NCI-H446 (cell line): ENCODE measurements around the gene SYT1.
"Not testable (repeated sequence)": the region's sequence is repeated elsewhere in the genome, so short reads cannot be mapped to it uniquely, and the experiment has no call there.

Experiments
- DNase-seq, 2 experiments: peaks; one replicate each; lab custom pipeline; 2025; lab: John Stamatoyannopoulos, UW

SYT1 gene

DNA sequence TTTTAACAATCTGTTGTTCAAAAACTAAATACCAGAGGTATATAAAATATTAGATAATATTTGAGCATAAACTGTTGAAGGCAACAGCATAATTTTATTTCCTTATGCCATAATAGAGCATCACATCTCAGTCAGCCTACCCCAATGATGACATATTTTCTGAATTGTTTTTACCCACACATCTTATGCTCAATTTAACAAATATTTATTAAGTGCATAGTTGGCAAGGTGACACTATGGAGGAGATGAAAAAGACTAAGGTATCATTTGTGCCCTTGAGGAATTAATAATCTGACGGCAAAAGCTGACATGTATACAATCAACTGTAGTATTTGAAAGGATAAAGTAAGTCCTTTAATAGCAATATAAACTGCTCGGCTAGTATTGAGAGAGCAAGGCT lies 102.4 kb downstream of the SYT1 start:
- DNase-seq: no peak

GRCh38 chr12:78968226-78968625 lies 103.7 kb downstream of the SYT1 start:
- no peak for DNase-seq

- DNase-seq: no peak
Observed at GRCh38 chr12:78970041-78970440, 105.5 kb downstream of the SYT1 start.

- DNase-seq: no peak
Observed at GRCh38 chr12:78977304-78977867, 112.8 kb downstream of the SYT1 start.

DNA sequence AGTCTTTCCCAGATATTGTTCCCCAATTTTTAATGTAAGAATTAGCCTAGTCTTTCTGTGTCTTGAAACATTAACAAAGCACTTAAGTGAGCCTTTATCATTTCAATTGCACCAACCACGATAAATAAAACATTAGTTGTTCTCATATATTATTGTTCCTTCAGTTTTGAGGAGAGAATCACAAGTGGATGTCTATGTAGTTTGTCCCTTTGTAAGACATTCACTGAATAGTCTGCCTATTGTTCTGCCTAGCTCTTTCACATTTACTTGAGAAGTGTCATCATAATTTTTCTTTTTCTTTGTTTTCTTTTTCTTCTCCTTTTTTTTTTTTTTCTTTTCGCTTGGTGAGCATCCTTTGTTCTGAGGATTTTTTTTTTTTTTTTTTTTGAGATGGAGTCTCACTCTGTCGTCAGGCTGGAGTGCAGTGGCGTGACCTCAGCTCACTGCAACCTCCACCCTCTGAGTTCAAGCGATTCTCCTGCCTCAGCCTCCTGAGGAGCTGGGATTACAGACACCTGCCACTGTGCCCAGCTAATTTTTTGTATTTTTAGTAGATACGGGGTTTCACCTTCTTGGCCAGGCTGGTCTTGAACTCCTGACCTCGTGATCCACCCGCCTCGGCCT lies 129.7 kb downstream of the SYT1 start:
- DNase-seq: no peak

- no peak for DNase-seq
Observed at GRCh38 chr12:79000501-79000900, 135.9 kb downstream of the SYT1 start.

DNA sequence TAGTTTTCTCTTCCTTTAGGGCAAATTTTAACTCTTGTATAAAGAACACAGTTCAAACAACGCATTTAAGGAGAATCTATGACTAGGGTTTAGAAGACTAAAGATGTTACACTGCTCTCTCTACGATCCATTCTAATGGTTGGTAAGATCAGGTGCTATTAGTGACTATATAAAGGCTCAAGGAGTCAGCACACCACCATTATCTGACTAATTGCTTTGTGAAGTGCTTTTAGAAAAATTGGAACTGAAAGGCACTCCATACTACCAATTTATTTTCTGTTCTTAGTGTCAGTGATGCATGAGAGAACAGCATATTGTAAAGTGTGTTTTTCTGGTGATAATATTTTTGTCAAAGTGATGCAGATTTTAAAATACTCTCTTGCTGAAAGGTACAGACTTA lies 136.8 kb downstream of the SYT1 start:
- peak in 1 of 2 experiments; percentile 4 for DNase-seq

DNA sequence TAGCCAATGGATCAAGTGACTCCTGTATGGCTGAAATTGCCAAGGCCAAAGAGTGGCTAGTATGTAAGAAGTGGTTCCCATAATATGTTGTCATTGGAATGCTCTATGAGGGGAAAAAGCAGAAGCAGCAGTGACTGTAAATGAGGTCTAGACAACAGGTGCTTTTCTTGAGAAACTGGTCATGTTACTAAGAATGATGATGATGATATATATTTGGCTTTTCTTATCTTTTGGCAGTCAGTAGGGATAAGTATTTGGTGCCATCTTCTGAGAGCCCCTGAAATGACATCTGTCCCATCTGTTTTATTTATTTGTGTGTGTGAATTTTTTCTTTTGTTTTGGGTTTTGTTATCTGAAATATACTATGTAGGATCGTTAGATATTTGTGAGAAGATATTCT lies 141.7 kb downstream of the SYT1 start:
- no peak for DNase-seq

DNA sequence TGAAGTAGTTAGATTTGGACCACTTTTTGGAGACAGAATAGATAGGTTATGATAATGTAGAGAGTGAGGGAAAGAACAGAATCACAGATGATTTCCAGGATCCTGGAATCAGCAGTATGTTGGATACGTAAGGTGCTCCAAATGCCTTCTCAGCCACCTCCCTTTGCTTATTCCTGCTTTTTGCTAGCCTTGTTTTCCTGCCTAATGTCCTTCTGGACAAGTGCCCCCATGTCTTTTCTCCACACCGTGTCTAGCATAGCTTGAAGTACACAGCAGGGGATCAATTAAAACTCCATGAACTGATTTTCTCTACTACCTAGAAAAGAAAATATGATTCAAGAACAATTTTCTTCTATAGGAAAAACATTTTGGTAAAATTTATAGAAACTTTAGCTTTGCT lies 144.0 kb downstream of the SYT1 start:
- DNase-seq: no peak

DNA sequence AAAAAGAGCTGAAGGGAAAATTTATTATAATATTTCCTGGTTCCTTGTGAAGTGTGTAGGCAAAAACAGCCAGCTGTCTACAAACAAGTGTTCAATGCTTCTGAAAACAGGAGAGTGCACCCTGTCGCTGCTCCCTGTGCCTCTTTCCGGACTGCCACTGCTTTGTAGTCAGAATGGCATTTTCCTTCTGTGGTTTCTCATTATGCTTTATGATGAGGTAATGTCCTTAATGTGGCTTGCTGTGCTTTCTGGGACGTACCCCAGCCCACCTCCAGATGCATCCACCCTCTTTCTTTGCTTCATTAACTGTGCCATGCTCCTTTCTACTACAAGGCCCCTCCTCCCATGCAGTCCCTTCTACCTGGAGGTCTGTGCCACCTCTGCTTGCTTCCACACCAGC lies 148.1 kb downstream of the SYT1 start:
- DNase-seq: no peak

DNA sequence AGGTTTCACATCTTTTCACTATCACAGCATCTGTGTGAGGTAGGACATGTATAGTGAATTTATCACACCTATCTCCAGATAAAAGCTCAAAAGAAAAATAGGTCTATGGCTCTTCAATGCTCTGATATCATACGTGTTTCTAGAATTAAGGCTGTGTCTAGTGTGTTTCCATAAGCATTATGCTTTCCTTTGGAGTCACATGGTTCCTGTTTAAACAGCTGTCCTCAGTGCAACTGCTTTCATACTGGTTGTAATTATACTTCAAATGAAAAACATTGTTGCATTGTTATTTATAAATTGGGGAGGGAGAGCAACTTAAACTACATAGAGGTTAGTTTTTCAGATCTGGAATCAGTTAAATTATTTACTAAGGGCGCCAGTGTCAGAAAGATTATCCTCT lies 151.6 kb downstream of the SYT1 start:
- DNase-seq: no peak

GRCh38 chr12:79019672-79020071 lies 155.1 kb downstream of the SYT1 start:
- DNase-seq: no peak

- DNase-seq: no peak
Observed at GRCh38 chr12:79020106-79020505, 155.5 kb downstream of the SYT1 start.

DNA sequence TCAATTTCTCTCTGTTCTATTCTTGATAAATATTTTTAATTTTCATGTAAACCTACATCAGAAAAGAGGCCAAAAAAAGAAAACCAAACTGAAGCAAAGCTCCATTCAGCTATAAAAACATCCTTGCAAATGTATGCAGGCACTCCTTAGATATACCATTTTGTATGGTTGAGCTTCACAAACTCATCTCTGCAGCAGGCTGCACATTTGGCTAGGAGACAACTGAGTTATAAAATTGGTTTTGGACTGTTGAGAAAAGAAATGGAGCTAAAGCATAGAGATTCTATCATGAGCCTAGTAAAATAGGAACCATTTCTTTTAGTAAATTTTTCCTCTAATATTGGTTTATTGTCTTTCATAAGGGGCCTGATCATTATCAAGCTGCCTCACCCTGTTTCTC lies 156.4 kb downstream of the SYT1 start:
- no peak for DNase-seq

GRCh38 chr12:79023261-79023660 lies 158.7 kb downstream of the SYT1 start:
- DNase-seq: no peak

GRCh38 chr12:79023784-79024183 lies 159.2 kb downstream of the SYT1 start:
- DNase-seq: no peak

GRCh38 chr12:79033788-79034187 lies 169.2 kb downstream of the SYT1 start:
- DNase-seq: no peak

DNA sequence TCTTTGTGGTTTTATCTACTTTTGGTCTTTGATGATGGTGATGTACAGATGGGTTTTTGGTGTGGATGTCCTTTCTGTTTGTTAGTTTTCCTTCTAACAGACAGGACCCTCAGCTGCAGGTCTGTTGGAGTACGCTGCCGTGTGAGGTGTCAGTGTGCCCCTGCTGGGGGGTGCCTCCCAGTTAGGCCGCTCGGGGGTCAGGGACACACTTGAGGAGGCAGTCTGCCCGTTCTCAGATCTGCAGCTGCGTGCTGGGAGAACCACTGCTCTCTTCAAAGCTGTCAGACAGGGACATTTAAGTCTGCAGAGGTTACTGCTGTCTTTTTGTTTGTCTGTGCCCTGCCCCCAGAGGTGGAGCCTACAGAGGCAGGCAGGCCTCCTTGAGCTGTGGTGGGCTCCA lies 180.2 kb downstream of the SYT1 start:
- DNase-seq: not testable (repeated sequence)

DNA sequence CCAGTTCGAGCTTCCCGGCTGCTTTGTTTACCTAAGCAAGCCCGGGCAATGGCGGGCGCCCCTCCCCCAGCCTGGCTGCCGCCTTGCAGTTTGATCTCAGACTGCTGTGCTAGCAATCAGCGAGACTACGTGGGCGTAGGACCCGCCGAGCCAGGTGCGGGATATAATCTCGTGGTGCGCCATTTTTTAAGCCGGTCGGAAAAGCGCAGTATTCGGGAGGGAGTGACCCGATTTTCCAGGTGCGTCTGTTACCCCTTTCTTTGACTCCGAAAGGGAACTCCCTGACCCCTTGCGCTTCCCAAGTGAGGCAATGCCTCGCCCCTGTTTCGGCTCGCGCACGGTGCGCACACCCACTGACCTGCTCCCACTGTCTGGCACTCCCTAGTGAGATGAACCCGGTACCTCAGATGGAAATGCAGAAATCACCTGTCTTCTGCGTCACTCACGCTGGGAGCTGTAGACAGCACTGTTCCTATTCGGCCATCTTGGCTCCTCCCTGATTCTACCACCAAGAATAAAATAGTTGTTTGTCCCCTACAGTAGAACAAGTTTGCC lies 180.7 kb downstream of the SYT1 start:
- not testable (repeated sequence) for DNase-seq

DNA sequence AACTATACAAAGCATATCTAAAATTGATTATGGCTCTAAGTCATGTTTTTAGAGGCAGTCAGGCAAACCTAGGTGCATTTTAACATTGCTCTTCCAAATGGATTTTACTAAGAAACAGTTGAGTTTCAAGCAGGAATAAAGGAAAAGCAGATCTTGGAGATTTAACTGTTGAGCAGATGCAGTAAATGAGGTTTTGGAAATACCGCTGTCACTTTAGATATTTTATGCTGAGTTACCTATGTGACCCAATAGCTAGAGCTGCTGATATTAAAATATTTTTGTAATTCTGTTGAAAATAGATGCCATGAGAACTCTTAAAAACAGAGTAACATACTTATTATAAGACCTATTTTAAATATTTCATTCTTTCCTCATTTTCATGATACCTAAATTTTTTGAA lies 181.4 kb downstream of the SYT1 start:
- no peak for DNase-seq

DNA sequence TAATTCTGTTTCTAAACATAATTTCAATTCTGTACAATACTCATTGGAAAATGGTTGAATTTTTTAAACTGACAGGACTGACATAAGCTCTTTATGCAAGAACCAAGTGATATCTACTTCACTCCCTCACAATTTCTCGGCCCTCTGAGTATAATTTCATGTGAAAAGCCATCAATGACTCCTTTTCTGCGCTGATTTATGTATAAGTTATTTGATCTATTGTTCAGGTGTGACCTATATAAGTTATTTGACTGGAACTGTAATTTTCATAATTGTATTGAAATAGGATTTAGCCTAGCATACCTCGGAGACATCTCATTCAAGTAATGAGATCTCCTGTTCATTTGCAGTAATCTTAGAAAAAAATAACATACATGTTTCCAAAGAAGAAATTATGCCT lies 184.4 kb downstream of the SYT1 start:
- no peak for DNase-seq

DNA sequence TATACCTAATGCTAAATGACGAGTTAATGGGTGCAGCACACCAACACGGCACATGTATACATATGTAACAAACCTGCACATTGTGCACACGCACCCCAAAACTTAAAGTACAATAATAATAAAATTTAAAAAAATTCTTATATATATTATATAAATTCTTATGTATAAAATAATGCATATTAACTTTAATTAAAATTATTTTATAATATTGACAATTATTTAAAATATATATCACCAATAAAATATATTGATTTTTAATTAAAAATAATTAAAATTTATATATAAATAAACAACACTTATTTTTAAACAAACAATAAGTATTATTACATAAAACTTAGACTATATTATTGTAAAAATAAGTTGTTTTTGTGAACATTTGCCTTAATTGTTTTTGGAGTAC lies 188.8 kb downstream of the SYT1 start:
- DNase-seq: no peak

DNA sequence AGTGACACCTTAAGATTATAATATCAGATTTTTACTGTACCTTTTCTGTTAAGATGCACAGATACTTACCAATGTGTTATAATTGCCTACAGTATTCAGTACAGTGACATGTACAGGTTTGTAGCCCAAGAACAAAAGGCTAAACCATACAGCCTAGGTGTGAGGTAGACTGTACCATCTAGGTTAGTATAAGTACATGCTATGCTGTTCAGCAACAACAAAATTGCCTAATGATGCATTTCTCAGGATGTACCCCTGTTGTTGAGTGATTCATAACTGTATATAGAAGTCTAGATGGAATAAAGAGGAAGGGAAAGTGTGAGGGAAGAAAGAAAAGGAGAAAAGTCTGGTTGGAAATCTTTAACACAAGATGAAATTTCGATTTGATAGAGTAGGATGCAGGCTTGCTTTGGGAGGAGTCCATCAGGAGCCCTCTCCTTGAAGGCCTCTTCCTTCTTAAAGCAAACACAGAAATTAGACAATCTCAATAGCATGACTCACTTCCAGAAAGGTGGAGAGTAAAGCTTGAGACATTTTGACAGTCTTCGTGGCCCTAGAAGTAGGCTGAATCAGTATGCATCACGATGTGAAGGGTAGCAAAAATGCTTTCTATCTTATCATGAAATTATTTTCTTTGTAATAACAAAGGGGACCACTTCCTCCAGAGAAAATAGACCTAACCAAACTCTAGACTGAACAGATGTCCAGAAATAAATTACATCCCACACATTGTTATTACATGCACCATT lies 191.5 kb downstream of the SYT1 start:
- no peak for DNase-seq
